Neutrophil (primary cell): ENCODE data around the gene CCDC167.

ENCODE experiments used
- H3K27ac ChIP-seq: fragments of 200-600 bp; sonication (generic); 2 replicates; pipeline ENCODE4 v1.5.1; 2016; ENCODE audit warnings: mild to moderate bottlenecking, moderate library complexity
- H3K27me3 ChIP-seq: fragments of 200-600 bp; sonication (generic); 2 replicates; pipeline ENCODE4 v1.6.0; 2016; ENCODE audit warnings: mild to moderate bottlenecking
- H3K36me3 ChIP-seq: fragments of 200-600 bp; sonication (generic); 2 replicates; pipeline ENCODE4 v1.5.1; 2017
- H3K4me1 ChIP-seq, 2 experiments: fragments of 200-600 bp in 1 of 2; sonication (generic) in 1 of 2; 1 replicate in 1 of 2; 2 replicates in 1 of 2; pipeline versions ENCODE4 v1.5.1 to v1.6.1; 2013 to 2016; ENCODE audit warnings: low read depth in 1 of 2, low read length in 1 of 2, mild to moderate bottlenecking in 1 of 2, moderate library complexity in 1 of 2; ENCODE audit not compliant: control insufficient read depth in 1 of 2, insufficient read depth in 1 of 2
- H3K4me3 ChIP-seq, 2 experiments: fragments of 200-600 bp in 1 of 2; sonication (generic) in 1 of 2; 1 replicate in 1 of 2; 2 replicates in 1 of 2; pipeline ENCODE4 v1.5.1; 2013 to 2016; ENCODE audit warnings: low read depth in 1 of 2, low read length in 1 of 2, mild to moderate bottlenecking in 1 of 2, moderate library complexity in 1 of 2
- H3K9me3 ChIP-seq: fragments of 200-600 bp; sonication (generic); 2 replicates; pipeline ENCODE4 v1.5.1; 2016
- TF ChIP-seq, protein P1 (sequence below): fragments of 200-600 bp; sonication (generic); IDR thresholded peaks from 2 replicates; pipeline ENCODE4 v1.5.1; 2016; ENCODE audit warnings: antibody characterized with exemption

The CCDC167 gene

DNA sequence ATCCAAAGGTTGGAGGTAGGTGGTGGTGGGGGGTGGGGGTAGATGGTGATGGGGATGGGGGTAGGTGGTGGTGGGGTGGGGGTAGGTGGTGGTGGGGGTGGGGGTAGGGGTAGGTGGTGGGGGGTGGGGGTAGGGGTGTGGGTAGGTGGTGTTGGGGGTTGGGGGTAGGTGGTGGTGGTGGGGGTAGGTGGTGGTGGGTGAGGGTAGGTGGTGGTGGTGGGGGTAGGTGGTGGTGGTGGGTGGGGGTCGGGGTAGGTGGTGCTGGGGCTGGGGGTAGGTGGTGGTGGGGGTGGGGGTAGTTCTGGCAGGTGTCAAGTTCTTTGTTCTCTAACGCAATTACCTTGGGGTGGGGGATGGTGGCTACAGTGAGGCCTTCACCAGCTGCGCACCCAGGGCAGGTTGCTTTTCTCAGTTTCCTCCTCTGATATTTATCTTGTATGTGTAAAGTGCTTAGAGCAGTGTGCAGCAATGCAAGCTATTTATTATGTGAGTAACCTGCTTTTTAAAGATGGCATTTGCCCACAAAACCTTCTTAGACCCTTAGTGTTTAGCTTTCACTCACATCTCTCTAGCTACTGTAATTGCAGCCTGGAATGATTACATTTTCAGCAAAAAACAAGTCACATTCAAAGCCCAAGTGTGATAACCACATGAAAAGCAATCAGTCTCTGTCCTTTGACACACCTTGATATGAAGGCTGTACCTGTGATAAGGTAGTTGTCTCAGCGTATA is 8.2 kb upstream of the CCDC167 start:
- H3K4me1 ChIP-seq, result no peaks in the 10 kb centered on the region
- H3K27me3 ChIP-seq, result peaks cover 64% of the 10 kb centered on the region
- TF ChIP-seq, protein P1, sequence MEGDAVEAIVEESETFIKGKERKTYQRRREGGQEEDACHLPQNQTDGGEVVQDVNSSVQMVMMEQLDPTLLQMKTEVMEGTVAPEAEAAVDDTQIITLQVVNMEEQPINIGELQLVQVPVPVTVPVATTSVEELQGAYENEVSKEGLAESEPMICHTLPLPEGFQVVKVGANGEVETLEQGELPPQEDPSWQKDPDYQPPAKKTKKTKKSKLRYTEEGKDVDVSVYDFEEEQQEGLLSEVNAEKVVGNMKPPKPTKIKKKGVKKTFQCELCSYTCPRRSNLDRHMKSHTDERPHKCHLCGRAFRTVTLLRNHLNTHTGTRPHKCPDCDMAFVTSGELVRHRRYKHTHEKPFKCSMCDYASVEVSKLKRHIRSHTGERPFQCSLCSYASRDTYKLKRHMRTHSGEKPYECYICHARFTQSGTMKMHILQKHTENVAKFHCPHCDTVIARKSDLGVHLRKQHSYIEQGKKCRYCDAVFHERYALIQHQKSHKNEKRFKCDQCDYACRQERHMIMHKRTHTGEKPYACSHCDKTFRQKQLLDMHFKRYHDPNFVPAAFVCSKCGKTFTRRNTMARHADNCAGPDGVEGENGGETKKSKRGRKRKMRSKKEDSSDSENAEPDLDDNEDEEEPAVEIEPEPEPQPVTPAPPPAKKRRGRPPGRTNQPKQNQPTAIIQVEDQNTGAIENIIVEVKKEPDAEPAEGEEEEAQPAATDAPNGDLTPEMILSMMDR, result no peak
- no peaks in the 10 kb centered on the region for H3K9me3 ChIP-seq
- no peaks in the 10 kb centered on the region for H3K36me3 ChIP-seq
- no peak overlapping the region for H3K4me3 ChIP-seq
- no peak overlapping the region for H3K27ac ChIP-seq

DNA sequence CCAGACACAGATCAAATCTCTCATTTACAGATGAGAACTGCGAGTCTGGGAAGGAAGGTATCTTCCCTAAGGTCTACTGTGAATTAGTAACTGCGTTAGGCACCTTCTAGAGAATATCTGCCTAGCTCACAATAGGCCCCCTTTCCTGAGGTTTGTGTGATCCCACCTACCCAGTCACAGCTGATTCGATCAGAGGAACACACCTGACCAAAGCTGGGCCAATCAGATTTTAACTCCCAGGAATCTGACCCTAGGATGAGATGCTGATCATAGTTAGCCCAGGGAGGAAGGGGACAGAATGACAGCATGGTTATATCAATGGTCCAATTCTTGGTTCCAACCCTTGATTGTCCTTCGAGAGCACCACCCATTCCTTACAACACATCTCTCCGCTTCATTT is 7.4 kb upstream of the CCDC167 start:
- Histone ChIP-seq H3K4me1 (no peaks in the 10 kb centered on the region), H3K4me3 (no peak overlapping the region), H3K9me3 (no peaks in the 10 kb centered on the region), H3K36me3 (no peaks in the 10 kb centered on the region), H3K27ac (no peak overlapping the region), H3K27me3 (peaks cover 64% of the 10 kb centered on the region)
- TF ChIP-seq, protein P1, result no peak

DNA sequence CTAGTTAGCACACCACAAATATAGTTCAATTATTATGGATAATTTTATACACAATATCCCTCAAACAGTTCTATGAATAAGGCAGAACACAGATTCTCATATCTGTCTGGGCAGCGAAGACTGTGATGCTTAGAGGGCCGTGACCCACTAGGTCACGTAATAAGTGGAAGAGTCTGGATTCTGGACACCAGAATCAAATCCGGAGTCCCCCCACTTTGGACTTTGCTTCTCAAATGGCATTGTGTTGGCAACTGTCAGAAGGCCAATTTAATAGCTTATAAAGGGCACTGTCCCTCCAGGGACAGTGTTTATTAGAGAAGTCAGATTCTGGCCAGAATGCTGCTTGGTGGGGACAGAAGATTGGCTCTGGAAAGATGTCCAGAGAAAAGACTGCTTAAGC is 6.8 kb upstream of the CCDC167 start:
- peaks cover 64% of the 10 kb centered on the region for H3K27me3 ChIP-seq
- no peak overlapping the region for H3K4me3 ChIP-seq
- no peaks in the 10 kb centered on the region for H3K36me3 ChIP-seq
- H3K27ac ChIP-seq, result no peak overlapping the region
- TF ChIP-seq, protein P1, result no peak
- no peaks in the 10 kb centered on the region for H3K9me3 ChIP-seq
- no peaks in the 10 kb centered on the region for H3K4me1 ChIP-seq

DNA sequence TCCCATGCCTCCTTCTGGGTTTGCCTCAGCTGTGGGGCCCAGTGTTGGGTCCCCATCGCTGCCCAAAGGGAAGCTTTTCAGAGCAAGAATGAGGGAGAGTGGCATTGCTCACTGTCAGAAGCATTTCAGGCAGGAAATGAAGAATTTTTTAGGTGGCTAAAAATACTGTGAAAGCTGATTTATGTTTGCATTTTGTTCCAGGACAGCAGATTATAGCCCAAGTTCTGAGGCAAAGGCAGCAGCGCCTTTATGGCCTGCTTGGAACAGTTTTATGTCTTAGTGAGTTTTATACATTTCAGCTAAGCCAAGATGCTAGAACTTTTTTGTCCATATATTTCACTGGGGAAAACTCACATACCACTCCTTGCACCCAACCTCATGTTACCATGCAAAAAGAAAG is 4.3 kb upstream of the CCDC167 start:
- Histone ChIP-seq H3K36me3 (no peaks in the 10 kb centered on the region), H3K4me3 (no peak overlapping the region), H3K27me3 (peaks cover 50% of the 10 kb centered on the region), H3K9me3 (no peaks in the 10 kb centered on the region), H3K27ac (no peak overlapping the region), H3K4me1 (peaks cover 2 to 5% of the 10 kb centered on the region in 2 experiments)
- TF ChIP-seq, protein P1, result no peak

DNA sequence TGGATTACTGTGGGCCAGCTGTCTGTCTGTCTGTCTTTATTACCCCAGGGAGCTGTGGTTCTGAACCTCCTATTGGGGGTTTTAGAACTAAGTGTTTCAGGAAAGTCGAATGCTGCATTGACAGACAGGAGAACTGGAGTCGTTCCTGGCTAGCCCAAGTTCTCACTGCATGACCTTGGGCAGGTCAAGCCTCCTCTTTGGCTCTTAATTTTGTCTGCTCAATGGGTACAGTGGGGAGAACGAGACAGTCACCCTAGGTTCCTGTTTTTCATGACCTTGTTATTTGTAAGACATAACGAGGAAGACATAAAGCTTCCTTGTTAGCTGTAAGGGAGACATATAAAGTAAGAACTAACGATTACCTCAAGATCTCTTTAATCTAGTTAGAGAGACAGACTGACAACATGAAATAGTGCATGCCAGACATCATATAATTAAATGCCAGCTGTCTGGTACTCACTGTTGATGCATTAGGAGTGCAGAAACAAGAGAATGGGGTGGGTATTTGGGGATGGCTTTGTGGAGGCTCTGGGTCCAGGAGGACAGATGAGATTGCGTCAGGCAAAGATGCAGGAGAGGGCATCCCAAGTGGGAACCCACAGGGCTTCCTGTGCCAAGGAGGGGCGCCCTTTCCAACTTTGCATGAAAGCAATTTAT is 3.7 kb upstream of the CCDC167 start:
- TF ChIP-seq, protein P1, result no peak
- peaks cover 3 to 6% of the 10 kb centered on the region in 2 experiments for H3K4me1 ChIP-seq
- no peaks in the 10 kb centered on the region for H3K36me3 ChIP-seq
- H3K4me3 ChIP-seq, result no peak overlapping the region
- no peaks in the 10 kb centered on the region for H3K9me3 ChIP-seq
- peaks cover 44% of the 10 kb centered on the region for H3K27me3 ChIP-seq
- H3K27ac ChIP-seq, result no peak overlapping the region
